DOHH2 (cell line): ENCODE measurements around the gene ZNF136.

Source experiments
- EZH2phosphoT487 ChIP-seq: fragments of 200-600 bp; sonication (generic); IDR thresholded peaks from 2 replicates; pipeline ENCODE4 v1.6.1; 2017; ENCODE audit warnings: borderline replicate concordance, mild to moderate bottlenecking, antibody characterized with exemption, low read length, moderate library complexity, mixed read lengths
- TF ChIP-seq, protein P1 (sequence below): fragments of 200-600 bp; sonication (generic); IDR thresholded peaks from one replicate; pipeline ENCODE4 v1.5.1; 2014; ENCODE audit warnings: antibody characterized with exemption, mild to moderate bottlenecking, low read depth, low read length; ENCODE audit not compliant: poor library complexity, severe bottlenecking

DNA sequence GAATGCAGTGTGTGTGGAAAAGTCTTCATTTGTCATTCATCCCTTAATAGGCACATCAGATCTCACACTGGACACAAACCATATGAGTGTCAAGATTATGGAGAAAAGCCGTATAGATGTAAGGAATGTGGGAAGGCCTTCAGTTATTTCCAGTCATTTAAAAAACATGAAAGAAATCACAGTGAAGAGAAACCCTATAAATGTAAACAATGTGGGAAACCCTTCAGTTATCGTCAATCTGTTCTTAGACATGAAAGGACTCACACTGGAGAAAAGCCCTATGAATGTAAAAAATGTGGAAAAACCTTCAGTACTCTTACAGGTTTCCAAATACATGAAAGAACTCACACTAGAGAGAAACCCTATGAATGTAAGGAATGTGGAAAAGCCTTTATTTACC is 45.3 kb downstream of the ZNF136 start:
- TF ChIP-seq, protein P1, sequence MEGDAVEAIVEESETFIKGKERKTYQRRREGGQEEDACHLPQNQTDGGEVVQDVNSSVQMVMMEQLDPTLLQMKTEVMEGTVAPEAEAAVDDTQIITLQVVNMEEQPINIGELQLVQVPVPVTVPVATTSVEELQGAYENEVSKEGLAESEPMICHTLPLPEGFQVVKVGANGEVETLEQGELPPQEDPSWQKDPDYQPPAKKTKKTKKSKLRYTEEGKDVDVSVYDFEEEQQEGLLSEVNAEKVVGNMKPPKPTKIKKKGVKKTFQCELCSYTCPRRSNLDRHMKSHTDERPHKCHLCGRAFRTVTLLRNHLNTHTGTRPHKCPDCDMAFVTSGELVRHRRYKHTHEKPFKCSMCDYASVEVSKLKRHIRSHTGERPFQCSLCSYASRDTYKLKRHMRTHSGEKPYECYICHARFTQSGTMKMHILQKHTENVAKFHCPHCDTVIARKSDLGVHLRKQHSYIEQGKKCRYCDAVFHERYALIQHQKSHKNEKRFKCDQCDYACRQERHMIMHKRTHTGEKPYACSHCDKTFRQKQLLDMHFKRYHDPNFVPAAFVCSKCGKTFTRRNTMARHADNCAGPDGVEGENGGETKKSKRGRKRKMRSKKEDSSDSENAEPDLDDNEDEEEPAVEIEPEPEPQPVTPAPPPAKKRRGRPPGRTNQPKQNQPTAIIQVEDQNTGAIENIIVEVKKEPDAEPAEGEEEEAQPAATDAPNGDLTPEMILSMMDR: no peak
- TF ChIP-seq EZH2phosphoT487: no peak
